DND-41 (cell line): Measurements from ENCODE around the gene INTS13.
A peak's percentile ranks its signal among the peaks of the same experiment; 100 is the strongest.

Experiments used
- ATAC-seq: fragments of 200-7000 bp; cut with Tn5 transposase; 3 replicates; pipeline ENCODE4 v1.9.1; 2021; ENCODE audit warnings: low read depth; ENCODE audit not compliant: insufficient read depth
- DNase-seq: peaks from one replicate; pipeline ENCODE4 v3.0.0-alpha.2; 2020
- H2AFZ ChIP-seq: 2 replicates; pipeline ENCODE4 v1.6.0; 2012; ENCODE audit warnings: low read depth, low read length
- H3K27ac ChIP-seq: 2 replicates; pipeline ENCODE4 v1.5.1; 2012; ENCODE audit warnings: low read length, inconsistent platforms
- H3K27me3 ChIP-seq: fragments of 200-600 bp; sonication (generic); 2 replicates; pipeline ENCODE4 v1.6.0; 2012; ENCODE audit warnings: low read length, mild to moderate bottlenecking, inconsistent platforms; ENCODE audit not compliant: insufficient read depth, poor library complexity
- H3K36me3 ChIP-seq: 2 replicates; pipeline ENCODE4 v1.5.1; 2012; ENCODE audit warnings: low read length, inconsistent platforms; ENCODE audit not compliant: insufficient read depth
- H3K4me1 ChIP-seq: 2 replicates; pipeline ENCODE4 v1.5.1; 2012; ENCODE audit warnings: mild to moderate bottlenecking, low read length; ENCODE audit not compliant: insufficient read depth
- H3K4me2 ChIP-seq: 2 replicates; pipeline ENCODE4 v1.6.0; 2012; ENCODE audit warnings: mild to moderate bottlenecking, moderate library complexity, low read length, inconsistent platforms; ENCODE audit not compliant: insufficient read depth
- H3K4me3 ChIP-seq, 2 experiments: fragments of 200-600 bp in 1 of 2; shearing (Covaris generic) in 1 of 2; 2 replicates each; pipeline ENCODE4 v1.5.1; 2012 to 2016; ENCODE audit warnings: inconsistent platforms in 2 of 2, low read length in 2 of 2, mild to moderate bottlenecking in 2 of 2, low read depth in 1 of 2, moderate library complexity in 1 of 2
- H3K79me2 ChIP-seq: 2 replicates; pipeline ENCODE4 v1.6.0; 2012; ENCODE audit warnings: low read length, inconsistent platforms; ENCODE audit not compliant: insufficient read depth
- H3K9ac ChIP-seq: 2 replicates; pipeline ENCODE4 v1.6.0; 2012; ENCODE audit warnings: low read depth, mild to moderate bottlenecking, inconsistent platforms, low read length, moderate library complexity
- H3K9me3 ChIP-seq: 2 replicates; pipeline ENCODE4 v1.5.1; 2012; ENCODE audit warnings: low read length, moderate library complexity, mild to moderate bottlenecking, inconsistent platforms; ENCODE audit not compliant: insufficient read depth, severe bottlenecking
- H4K20me1 ChIP-seq: 2 replicates; pipeline ENCODE4 v1.6.0; 2012; ENCODE audit warnings: low read length; ENCODE audit not compliant: insufficient read depth
- CTCF ChIP-seq: IDR thresholded peaks from 2 replicates; pipeline ENCODE4 v1.5.1; 2012; ENCODE audit warnings: borderline replicate concordance, low read length, moderate library complexity, mild to moderate bottlenecking; ENCODE audit not compliant: poor library complexity, severe bottlenecking; ENCODE audit errors: extremely low read depth
- EZH2 ChIP-seq: IDR thresholded peaks from 3 replicates; pipeline ENCODE4 v1.6.1; 2012; ENCODE audit warnings: borderline replicate concordance, low read depth, mild to moderate bottlenecking, moderate library complexity, low read length, inconsistent platforms; ENCODE audit not compliant: severe bottlenecking

The INTS13 gene

DNA sequence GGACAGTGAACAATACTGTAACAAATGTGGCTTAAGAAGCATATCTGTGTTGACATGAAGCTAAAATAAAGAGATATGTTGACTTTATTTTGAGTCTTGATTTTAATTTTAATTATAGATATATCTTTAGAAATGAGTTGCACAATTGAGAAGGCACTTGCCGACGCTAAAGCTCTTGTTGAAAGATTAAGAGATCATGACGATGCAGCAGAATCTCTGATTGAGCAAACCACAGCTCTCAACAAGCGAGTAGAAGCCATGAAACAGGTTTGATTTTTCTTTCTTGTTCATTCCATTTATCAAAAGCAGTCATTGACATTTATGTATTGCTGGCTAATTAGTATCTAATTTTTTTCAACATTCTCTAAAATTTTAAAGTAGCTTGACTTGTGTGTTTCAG lies 16.2 kb upstream of the INTS13 start:
- Histone ChIP-seq H3K36me3 (peaks cover 34% of the 10 kb centered on the region), H3K9me3 (no peaks in the 10 kb centered on the region), H3K4me3 (no peak overlapping the region), H3K9ac (no peak overlapping the region), H3K4me2 (no peak overlapping the region), H3K79me2 (peaks cover 76% of the 10 kb centered on the region), H3K27ac (no peak overlapping the region), H2AFZ (no peak overlapping the region), H3K4me1 (no peaks in the 10 kb centered on the region), H4K20me1 (peaks cover 16% of the 10 kb centered on the region; the same call in 1 of the 2 replicates), H3K27me3 (no peaks in the 10 kb centered on the region)
- DNase-seq (no peak), ATAC-seq (no peak)
- TF ChIP-seq EZH2: no peak
- no peak for TF ChIP-seq CTCF

- TF ChIP-seq EZH2 (no peak), CTCF (no peak)
- no peak for DNase-seq
- Histone ChIP-seq H3K4me2 (no peak overlapping the region), H2AFZ (no peak overlapping the region), H3K27me3 (no peaks in the 10 kb centered on the region), H3K9ac (no peak overlapping the region), H3K79me2 (peaks cover 81% of the 10 kb centered on the region), H3K9me3 (no peaks in the 10 kb centered on the region), H3K4me1 (no peaks in the 10 kb centered on the region), H4K20me1 (peaks cover 18% of the 10 kb centered on the region; the same call in 1 of the 2 replicates), H3K36me3 (peaks cover 31% of the 10 kb centered on the region), H3K4me3 (no peak overlapping the region), H3K27ac (0 out of 2 replicates have a peak overlapping the region, but pooled peaks have one; percentile 8)
- ATAC-seq: no peak
These were observed 15.7 kb upstream of the INTS13 start for GRCh38 chr12:26953447-26953846.

DNA sequence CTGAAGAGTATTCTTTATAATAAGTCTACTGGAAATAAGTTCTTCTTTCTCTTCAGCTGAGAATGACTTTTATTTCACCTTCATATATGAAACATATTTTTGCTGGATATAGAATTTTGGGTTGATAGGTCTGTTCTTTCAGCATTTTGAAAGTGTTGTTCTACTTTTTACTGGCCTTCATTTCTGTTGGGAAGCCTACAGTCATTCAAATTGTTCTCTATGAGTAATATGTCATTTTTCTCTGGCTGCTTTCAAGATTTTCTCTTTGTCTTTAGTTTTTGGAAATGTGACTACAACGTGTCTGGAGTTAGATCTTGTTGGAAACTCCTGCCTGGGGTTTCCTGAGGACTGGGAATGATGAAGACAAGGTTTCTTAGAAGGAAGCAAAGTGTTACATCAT lies 10.5 kb upstream of the INTS13 start:
- Histone ChIP-seq H3K9ac (no peak overlapping the region), H3K27ac (no peak overlapping the region; the same call in 1 of the 2 replicates), H3K4me2 (no peak overlapping the region), H3K4me3 (no peak overlapping the region), H3K4me1 (peaks cover 10% of the 10 kb centered on the region), H4K20me1 (peaks cover 27% of the 10 kb centered on the region; the same call in 1 of the 2 replicates), H3K27me3 (no peaks in the 10 kb centered on the region), H3K9me3 (peaks cover 5% of the 10 kb centered on the region), H2AFZ (no peak overlapping the region), H3K79me2 (peaks cover 99% of the 10 kb centered on the region), H3K36me3 (0 out of 2 replicates have a peak, but pooled peaks cover 4% of the 10 kb centered on the region)
- no peak for ATAC-seq
- DNase-seq: no peak
- TF ChIP-seq EZH2 (no peak), CTCF (no peak)
